Activated CD8-positive, alpha-beta memory T cell treated with anti-CD3 and anti-CD28 coated beads for 36 hours (primary cell): Measurements from ENCODE around the gene MS4A14. TPM values are rescaled to one million over a fixed set of nuclear protein-coding genes. Genes with fewer than 3 reads are reported as not detected.

Experiments
- CTCF ChIA-PET: fragments of 350-600 bp; sonication (Branson Sonifier 250); formaldehyde crosslinking; loops from one replicate; lab custom pipeline; 2021; ENCODE audit warnings: antibody characterized with exemption; lab: Charles Lee
- POLR2A ChIA-PET: fragments of 350-600 bp; sonication (Branson Sonifier 250); formaldehyde crosslinking; loops from one replicate; lab custom pipeline; 2021; ENCODE audit warnings: antibody characterized with exemption; lab: Charles Lee
- total RNA-seq, 2 experiments: library from RNA; stranded (reverse); gene quantifications; one replicate each; pipeline ENCODE4 v1.2.3, GENCODE V29; 2021

The MS4A14 gene
- total RNA-seq, 2 experiments from 2014 or later, result not detected

DNA sequence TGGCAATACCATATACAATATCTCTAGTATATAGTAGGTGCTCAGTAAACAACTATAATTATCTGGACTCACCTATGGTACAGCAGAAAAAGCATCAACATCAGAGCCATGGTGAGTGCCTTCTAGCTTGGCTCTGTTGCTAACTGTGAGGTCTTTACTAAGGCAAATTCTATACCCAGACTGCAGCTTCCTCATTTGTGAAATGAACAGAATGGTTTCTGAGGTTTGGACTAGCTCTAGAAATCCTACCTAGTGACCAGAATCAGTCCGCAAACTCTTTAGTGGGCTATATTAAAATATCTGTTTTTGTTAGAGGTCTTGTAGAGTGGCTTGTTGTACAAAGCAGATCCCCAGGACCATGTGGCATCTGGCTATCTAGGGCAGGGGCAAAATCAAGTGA, 63.1 kb downstream of the MS4A14 start:
- ChIA-PET POLR2A (no interaction called here), CTCF (no interaction called here)

Other genes with a start within 250 kb of the MS4A14 start
- gene MS4A6A, start 213.4 kb upstream of the MS4A14 start, total RNA-seq, result not detected
- not detected for gene MS4A4E, start 153.3 kb upstream of the MS4A14 start, total RNA-seq
- gene MS4A4A, start 115.8 kb upstream of the MS4A14 start, total RNA-seq, result not detected
- not detected for gene MS4A6E, start 69.2 kb upstream of the MS4A14 start, total RNA-seq
- not detected for gene MS4A7, start 17.9 kb upstream of the MS4A14 start, total RNA-seq
- not detected for gene MS4A5, start 33.1 kb downstream of the MS4A14 start, total RNA-seq
- under 1 TPM in 1 of 2 experiments, not detected in 1; 0.06 TPM for gene MS4A1, start 59.4 kb downstream of the MS4A14 start, total RNA-seq
- gene MS4A12, start 96.3 kb downstream of the MS4A14 start, total RNA-seq, result not detected
- gene MS4A13, start 118.9 kb downstream of the MS4A14 start, total RNA-seq, result not detected